ENCODE data around the gene PMF1.
"Not testable (repeated sequence)": the region's sequence is repeated elsewhere in the genome, so short reads cannot be mapped to it uniquely, and the experiment has no call there.

Gene PMF1
- 11.1 to 43.6 (median 26.9) reads per million in 9 experiments for total RNA-seq

- peaks cover 13 to 19% of the 10 kb centered on the region in 2 donors for H3K4me1 Mint-ChIP-seq (ENCODE audit: low read depth in 2 of 2)
These were observed at the start of gene PMF1 for GRCh38 chr1:156212833-156213643. TSS of gene PMF1 (plus strand) at chr1:156213007. CDS start at chr1:156213016, 9 bp downstream.

DNA sequence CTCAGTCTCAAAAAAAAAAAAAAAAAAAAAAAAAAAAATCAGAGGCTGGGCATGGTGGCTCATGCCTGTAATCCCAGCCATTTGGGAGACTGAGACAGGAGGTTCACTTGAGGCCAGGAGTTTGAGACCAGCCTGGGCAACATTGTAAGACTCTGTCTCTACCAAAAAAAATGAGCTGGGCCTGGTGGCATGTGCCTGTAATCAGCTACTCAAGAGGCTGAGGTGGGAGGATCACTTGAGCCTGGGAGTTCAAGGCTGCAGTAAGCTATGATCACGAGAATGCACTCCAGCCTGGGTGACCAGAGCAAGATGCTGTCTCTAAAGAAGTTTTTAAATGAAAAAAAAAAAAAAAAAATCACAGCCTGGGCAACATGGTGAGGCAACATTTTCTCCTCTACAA is 49.1 kb upstream of the PMF1 start:
- H3K36me3 Mint-ChIP-seq (ENCODE audit: insufficient read depth), result peaks cover 22% of the 10 kb centered on the region
- H3K4me3 Mint-ChIP-seq, result no peak overlapping the region
- peaks cover 8 to 13% of the 10 kb centered on the region in 2 donors for H3K4me1 Mint-ChIP-seq (ENCODE audit: low read depth in 2 of 2)
- no peaks in the 10 kb centered on the region for H3K9me3 Mint-ChIP-seq
- H3K27ac Mint-ChIP-seq, result no peak overlapping the region
- H3K27me3 Mint-ChIP-seq, result no peaks in the 10 kb centered on the region
- DNase-seq (no peak), ATAC-seq (replicated peaks) (no peak)

More at GRCh38 chr1:156212833-156213643, at the start of gene PMF1:
- Mint-ChIP-seq H3K4me3 (peak within 1 kb of the TSS; percentile 95 to 96), H3K27me3 (no peaks in the 10 kb centered on the region), H3K27ac (peak within 1 kb of the TSS; percentile 97 to 99), H3K9me3 (no peaks in the 10 kb centered on the region), H3K36me3 (ENCODE audit: insufficient read depth) (peaks cover 31% of the 10 kb centered on the region)
- peak; percentile 94 for ATAC-seq (replicated peaks)
- peak; percentile 90 to 91 (median 90) for DNase-seq

- no peak for ATAC-seq (replicated peaks)
- no peaks in the 10 kb centered on the region for H3K9me3 Mint-ChIP-seq
- no peak overlapping the region for H3K4me3 Mint-ChIP-seq
- H3K27ac Mint-ChIP-seq, result no peak overlapping the region
- H3K36me3 Mint-ChIP-seq (ENCODE audit: insufficient read depth), result peaks cover 22% of the 10 kb centered on the region
- no peaks in the 10 kb centered on the region for H3K27me3 Mint-ChIP-seq
- peaks cover 5 to 11% of the 10 kb centered on the region in 2 donors for H3K4me1 Mint-ChIP-seq (ENCODE audit: low read depth in 2 of 2)
- no peak for DNase-seq
These were observed 48.5 kb upstream of the PMF1 start for GRCh38 chr1:156164125-156164831.

DNA sequence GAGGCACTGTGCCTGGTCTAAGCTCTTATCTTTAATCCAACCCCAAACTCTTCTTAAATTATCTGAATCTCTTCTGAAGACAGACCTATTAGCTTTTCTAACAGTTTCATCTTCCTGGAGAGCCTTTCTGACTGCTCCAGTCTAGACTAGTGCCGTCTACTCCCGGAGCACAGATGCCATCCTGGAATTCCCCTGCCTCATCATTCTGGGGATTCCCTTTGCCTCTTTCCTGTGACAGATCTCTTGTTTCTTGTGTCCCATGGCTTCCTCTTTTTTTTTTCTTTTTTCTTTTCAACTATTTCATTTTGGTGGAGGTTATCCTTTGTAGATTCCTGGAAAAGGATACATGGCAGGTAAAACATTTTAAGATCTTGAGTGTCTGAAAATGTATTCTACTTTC is 47.7 kb upstream of the PMF1 start:
- H3K4me3 Mint-ChIP-seq, result no peak overlapping the region
- peaks cover 4 to 7% of the 10 kb centered on the region in 2 donors for H3K4me1 Mint-ChIP-seq (ENCODE audit: low read depth in 2 of 2)
- ATAC-seq (replicated peaks), result no peak
- no peak for DNase-seq
- H3K27me3 Mint-ChIP-seq, result no peaks in the 10 kb centered on the region
- no peaks in the 10 kb centered on the region for H3K9me3 Mint-ChIP-seq
- peaks cover 22% of the 10 kb centered on the region for H3K36me3 Mint-ChIP-seq (ENCODE audit: insufficient read depth)
- H3K27ac Mint-ChIP-seq, result peak overlapping the region in 1 of 2 donors; percentile 17

DNA sequence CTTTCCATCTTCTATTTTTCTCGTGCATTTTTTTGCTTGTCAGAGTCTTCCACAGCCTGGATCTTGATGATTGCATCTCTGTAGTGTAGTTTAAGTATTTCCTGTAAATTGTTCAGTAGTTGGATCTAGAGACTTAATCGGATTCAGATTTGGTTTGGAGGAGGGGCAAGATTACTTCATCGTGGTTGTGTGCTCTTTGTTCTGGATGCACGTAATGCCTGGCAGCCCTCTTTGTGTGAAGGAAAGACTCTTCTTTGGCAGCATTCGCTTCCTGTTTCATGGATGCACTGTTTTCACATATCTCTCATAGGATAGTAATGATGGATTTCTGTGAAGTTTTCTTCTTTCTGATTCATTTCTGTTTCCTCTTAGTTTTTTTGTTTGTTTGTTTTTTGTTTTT is 45.3 kb upstream of the PMF1 start:
- H3K27ac Mint-ChIP-seq, result no peak overlapping the region

DNA sequence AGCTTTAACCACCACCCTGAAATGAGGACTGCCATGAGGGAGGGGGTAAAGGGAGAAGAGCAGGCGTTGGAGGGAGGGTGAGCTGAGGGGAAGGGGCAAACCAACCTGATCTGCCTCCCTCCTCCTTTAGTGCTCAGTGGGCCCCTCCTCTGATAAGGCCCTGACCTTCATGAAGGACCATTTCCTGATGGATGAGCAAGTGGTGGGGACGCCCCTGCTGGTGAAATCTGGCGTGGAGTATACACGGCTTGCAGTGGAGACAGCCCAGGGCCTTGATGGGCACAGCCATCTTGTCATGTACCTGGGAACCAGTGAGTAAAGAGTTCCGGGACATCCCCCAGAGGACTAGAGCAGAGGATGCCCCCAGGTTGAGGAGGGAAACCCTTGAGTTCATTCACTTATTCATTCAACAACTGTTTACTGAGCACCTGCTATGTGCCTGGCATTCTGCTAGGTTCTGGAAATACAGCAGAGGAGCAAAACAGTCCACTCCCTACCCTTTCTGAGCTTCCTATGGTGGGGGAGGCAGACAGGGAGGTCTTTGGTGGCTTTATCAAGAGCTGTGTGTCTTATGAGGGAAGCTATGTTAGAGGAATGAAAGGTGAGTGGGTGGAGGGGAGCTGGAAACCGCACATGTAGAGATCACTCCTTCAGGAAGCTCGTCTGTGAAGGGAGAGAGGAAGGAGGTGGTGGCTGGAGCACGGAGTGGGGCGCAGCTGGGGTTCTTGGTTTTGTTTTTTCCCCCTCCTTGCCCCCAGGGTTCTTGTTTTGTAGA is 39.9 kb upstream of the PMF1 start:
- H3K27ac Mint-ChIP-seq, result peak overlapping the region; percentile 25 to 70

More for the DNA sequence above, 45.3 kb upstream of the PMF1 start:
- Mint-ChIP-seq H3K4me1 (ENCODE audit: low read depth in 2 of 2) (no peaks in the 10 kb centered on the region), H3K4me3 (no peak overlapping the region), H3K27me3 (no peaks in the 10 kb centered on the region), H3K9me3 (no peaks in the 10 kb centered on the region), H3K36me3 (ENCODE audit: insufficient read depth) (peaks cover 22% of the 10 kb centered on the region)
- ATAC-seq (replicated peaks) (no peak), DNase-seq (no peak)

DNA sequence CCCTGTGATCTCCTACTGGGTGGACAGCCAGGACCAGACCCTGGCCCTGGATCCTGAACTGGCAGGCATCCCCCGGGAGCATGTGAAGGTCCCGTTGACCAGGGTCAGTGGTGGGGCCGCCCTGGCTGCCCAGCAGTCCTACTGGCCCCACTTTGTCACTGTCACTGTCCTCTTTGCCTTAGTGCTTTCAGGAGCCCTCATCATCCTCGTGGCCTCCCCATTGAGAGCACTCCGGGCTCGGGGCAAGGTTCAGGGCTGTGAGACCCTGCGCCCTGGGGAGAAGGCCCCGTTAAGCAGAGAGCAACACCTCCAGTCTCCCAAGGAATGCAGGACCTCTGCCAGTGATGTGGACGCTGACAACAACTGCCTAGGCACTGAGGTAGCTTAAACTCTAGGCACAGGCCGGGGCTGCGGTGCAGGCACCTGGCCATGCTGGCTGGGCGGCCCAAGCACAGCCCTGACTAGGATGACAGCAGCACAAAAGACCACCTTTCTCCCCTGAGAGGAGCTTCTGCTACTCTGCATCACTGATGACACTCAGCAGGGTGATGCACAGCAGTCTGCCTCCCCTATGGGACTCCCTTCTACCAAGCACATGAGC is 36.1 kb upstream of the PMF1 start:
- Mint-ChIP-seq H3K36me3 (ENCODE audit: insufficient read depth) (no peaks in the 10 kb centered on the region), H3K27me3 (peaks cover 5 to 20% of the 10 kb centered on the region in 2 donors), H3K4me3 (no peak overlapping the region), H3K27ac (peak overlapping the region in 1 of 2 donors; percentile 77), H3K9me3 (no peaks in the 10 kb centered on the region), H3K4me1 (ENCODE audit: low read depth in 2 of 2) (peaks cover 5% of the 10 kb centered on the region in 2 donors)
- no peak for ATAC-seq (replicated peaks)
- no peak for DNase-seq

More for the DNA sequence above, 39.9 kb upstream of the PMF1 start:
- peaks cover 5 to 20% of the 10 kb centered on the region in 2 donors for H3K27me3 Mint-ChIP-seq
- H3K9me3 Mint-ChIP-seq, result no peaks in the 10 kb centered on the region
- DNase-seq, result no peak
- peaks cover 5% of the 10 kb centered on the region for H3K36me3 Mint-ChIP-seq (ENCODE audit: insufficient read depth)
- ATAC-seq (replicated peaks), result no peak
- H3K4me1 Mint-ChIP-seq (ENCODE audit: low read depth in 2 of 2), result no peaks in the 10 kb centered on the region
- H3K4me3 Mint-ChIP-seq, result no peak overlapping the region

DNA sequence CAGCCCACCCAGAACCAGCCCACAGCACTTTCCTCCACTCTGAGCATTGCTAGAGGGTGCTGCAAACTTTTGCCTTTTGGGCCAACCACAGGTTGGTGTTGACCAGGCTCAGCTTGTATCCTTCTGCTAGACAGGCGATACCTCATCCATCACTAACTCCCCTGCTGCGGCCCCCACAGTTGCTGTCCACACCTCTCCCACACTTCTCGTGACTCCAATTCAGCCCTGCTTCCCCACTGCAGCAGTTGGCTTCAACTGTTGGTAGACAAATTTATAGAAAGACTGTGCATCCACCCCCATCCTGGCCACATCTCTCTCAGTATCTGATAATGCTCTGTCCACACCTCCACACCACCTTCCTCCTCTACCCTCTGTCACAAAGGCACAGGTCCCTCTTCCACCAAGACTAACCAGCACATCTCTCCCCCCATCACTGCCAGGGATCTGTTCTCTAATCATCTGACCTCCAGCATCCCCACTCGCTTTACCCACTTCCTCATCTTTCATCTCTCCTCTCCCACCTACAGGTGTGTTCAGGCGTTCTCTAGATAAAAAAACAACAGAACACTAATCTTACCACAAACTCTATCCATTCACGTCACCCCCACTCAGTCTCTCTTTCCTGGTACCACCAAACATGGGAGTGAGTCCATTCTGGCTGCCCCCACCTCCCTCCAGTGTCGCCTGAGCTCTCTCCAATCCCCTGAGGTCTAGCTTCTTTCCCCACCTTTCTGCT is 34.7 kb upstream of the PMF1 start:
- H3K27me3 Mint-ChIP-seq, result peaks cover 5 to 20% of the 10 kb centered on the region in 2 donors
- H3K36me3 Mint-ChIP-seq (ENCODE audit: insufficient read depth), result no peaks in the 10 kb centered on the region
- peaks cover 5% of the 10 kb centered on the region in 2 donors for H3K4me1 Mint-ChIP-seq (ENCODE audit: low read depth in 2 of 2)
- no peaks in the 10 kb centered on the region for H3K9me3 Mint-ChIP-seq
- H3K27ac Mint-ChIP-seq, result peak overlapping the region in 1 of 2 donors; percentile 11
- no peak overlapping the region for H3K4me3 Mint-ChIP-seq
- DNase-seq (no peak), ATAC-seq (replicated peaks) (no peak)

DNA sequence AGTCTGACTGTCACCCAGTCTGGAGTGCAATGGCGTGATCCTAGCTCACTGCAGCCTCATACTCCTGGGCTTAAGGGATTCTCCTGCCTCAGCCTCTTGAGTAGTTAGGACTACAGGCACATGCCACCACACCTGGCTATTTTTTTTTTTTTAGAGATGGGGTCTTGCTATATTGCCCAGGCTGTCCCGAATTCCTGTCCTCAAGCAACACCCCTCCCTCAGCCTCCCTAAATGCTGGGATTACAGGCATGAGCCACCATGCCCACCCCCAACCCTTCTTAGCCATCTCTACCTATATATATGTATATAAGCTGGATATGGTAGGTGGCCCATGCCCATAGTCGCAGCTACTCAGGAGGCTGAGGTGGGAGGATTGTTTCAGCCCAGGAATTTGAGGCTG is 32.3 kb upstream of the PMF1 start:
- H3K9me3 Mint-ChIP-seq, result no peaks in the 10 kb centered on the region
- ATAC-seq (replicated peaks) (no peak), DNase-seq (no peak)
- H3K27me3 Mint-ChIP-seq, result peaks cover 0 to 4% of the 10 kb centered on the region in 2 donors
- H3K4me1 Mint-ChIP-seq (ENCODE audit: low read depth in 2 of 2), result peaks cover 5% of the 10 kb centered on the region in 2 donors
- H3K36me3 Mint-ChIP-seq (ENCODE audit: insufficient read depth), result no peaks in the 10 kb centered on the region
- H3K27ac Mint-ChIP-seq, result peak overlapping the region; percentile 39 to 61
- H3K4me3 Mint-ChIP-seq, result no peak overlapping the region

DNA sequence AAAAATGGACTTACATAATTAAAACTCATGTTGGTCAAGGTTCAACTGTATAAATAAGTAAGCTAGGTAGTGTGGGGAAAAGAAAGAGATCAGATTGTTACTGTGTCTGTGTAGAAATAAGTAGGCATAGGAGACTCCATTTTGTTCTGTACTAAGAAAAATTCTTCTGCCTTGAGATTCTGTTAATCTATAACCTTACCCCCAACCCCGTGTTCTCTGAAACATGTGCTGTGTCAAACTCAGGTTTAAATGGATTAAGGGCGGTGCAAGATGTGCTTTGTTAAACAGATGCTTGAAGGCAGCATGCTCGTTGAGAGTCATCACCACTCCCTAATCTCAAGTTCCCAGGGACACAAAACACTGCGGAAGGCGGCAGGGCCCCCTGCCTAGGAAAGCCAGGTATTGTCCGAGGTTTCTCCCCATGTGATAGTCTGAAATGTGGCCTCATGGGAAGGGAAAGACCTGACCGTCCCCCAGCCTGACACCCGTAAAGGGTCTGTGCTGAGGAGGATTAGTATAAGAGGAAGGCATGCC is 31.3 kb upstream of the PMF1 start:
- H3K4me3 Mint-ChIP-seq; ATAC-seq (replicated peaks); H3K36me3 Mint-ChIP-seq (ENCODE audit: insufficient read depth); DNase-seq; H3K27me3 Mint-ChIP-seq; H3K4me1 Mint-ChIP-seq (ENCODE audit: low read depth in 2 of 2); H3K9me3 Mint-ChIP-seq; H3K27ac Mint-ChIP-seq: not testable (repeated sequence)

- H3K27me3 Mint-ChIP-seq; H3K27ac Mint-ChIP-seq; H3K4me3 Mint-ChIP-seq; H3K36me3 Mint-ChIP-seq (ENCODE audit: insufficient read depth); ATAC-seq (replicated peaks); DNase-seq; H3K4me1 Mint-ChIP-seq (ENCODE audit: low read depth in 2 of 2); H3K9me3 Mint-ChIP-seq: not testable (repeated sequence)
These were observed 30.6 kb upstream of the PMF1 start for GRCh38 chr1:156182010-156182779.

Measured in effector memory CD8-positive, alpha-beta T cell (primary cell).